PC-9 (cell line): ENCODE measurements around the gene NF1.

Source experiments
- EZH2 ChIP-seq: fragments of 200-600 bp; sonication (generic); IDR thresholded peaks from 2 replicates; pipeline ENCODE4 v1.8.0; 2017; ENCODE audit warnings: antibody characterized with exemption, low read depth
- TF ChIP-seq, protein P1 (sequence below): fragments of 200-600 bp; sonication (generic); conservative IDR thresholded peaks from 2 replicates; pipeline ENCODE4 v1.6.1; 2017; ENCODE audit warnings: mixed run types, antibody characterized with exemption, mild to moderate bottlenecking, moderate library complexity

DNA sequence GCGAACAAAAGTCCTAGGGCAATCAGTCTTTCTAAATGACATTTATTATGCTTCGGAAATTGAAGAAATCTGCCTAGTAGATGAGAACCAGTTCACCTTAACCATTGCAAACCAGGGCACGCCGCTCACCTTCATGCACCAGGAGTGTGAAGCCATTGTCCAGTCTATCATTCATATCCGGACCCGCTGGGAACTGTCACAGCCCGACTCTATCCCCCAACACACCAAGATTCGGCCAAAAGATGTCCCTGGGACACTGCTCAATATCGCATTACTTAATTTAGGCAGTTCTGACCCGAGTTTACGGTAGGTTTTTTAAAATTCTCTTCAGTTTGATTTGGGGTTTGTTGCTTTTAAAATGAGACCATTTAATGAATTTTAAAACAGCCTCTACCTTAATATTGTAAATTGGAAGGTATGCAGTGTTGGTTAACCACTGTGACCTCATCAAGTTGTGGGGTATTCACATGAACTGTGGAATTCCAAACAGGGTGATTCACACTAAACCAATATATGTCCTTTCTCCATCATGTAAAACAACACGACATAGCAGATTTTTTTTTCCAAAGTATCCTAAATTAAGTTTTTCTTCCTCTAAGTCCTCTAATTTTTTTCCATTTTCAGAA is 232.9 kb downstream of the NF1 start:
- TF ChIP-seq, protein P1, sequence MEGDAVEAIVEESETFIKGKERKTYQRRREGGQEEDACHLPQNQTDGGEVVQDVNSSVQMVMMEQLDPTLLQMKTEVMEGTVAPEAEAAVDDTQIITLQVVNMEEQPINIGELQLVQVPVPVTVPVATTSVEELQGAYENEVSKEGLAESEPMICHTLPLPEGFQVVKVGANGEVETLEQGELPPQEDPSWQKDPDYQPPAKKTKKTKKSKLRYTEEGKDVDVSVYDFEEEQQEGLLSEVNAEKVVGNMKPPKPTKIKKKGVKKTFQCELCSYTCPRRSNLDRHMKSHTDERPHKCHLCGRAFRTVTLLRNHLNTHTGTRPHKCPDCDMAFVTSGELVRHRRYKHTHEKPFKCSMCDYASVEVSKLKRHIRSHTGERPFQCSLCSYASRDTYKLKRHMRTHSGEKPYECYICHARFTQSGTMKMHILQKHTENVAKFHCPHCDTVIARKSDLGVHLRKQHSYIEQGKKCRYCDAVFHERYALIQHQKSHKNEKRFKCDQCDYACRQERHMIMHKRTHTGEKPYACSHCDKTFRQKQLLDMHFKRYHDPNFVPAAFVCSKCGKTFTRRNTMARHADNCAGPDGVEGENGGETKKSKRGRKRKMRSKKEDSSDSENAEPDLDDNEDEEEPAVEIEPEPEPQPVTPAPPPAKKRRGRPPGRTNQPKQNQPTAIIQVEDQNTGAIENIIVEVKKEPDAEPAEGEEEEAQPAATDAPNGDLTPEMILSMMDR, result no peak
- TF ChIP-seq EZH2, result no peak
